Measurements from ENCODE around the gene SPECC1L. TPM values are rescaled to one million over a fixed set of nuclear protein-coding genes. Genes with fewer than 3 reads are reported as not detected.

SPECC1L gene
- total and polyA plus RNA-seq, 2 experiments from 2014 or later = 19.7 to 43.2 TPM

- no peak for DNase-seq (ENCODE audit: low read depth in 1 of 2, low spot score in 1 of 2)
- no peaks in the 10 kb centered on the region for H3K36me3 ChIP-seq
- H3K27ac ChIP-seq = no peak overlapping the region
- H3K27me3 ChIP-seq = peaks cover 13% of the 10 kb centered on the region
- no peak overlapping the region for H3K4me3 ChIP-seq
- TF ChIP-seq CTCF (IDR thresholded peaks at IDR 0.05; ENCODE audit: low read depth, low read length) = no peak
- no peaks in the 10 kb centered on the region for H3K4me1 ChIP-seq (ENCODE audit: low read depth)
- no peaks in the 10 kb centered on the region for H3K9me3 ChIP-seq (ENCODE audit: low read depth)
These were observed 155.8 kb downstream of the SPECC1L start for GRCh38 chr22:24426436-24426835.

- no peak overlapping the region for H3K27ac ChIP-seq
- TF ChIP-seq CTCF (IDR thresholded peaks at IDR 0.05; ENCODE audit: low read depth, low read length) = no peak
- H3K9me3 ChIP-seq (ENCODE audit: low read depth) = no peaks in the 10 kb centered on the region
- no peaks in the 10 kb centered on the region for H3K4me1 ChIP-seq (ENCODE audit: low read depth)
- H3K4me3 ChIP-seq = no peak overlapping the region
- H3K27me3 ChIP-seq = peaks cover 13% of the 10 kb centered on the region
- no peaks in the 10 kb centered on the region for H3K36me3 ChIP-seq
- no peak for DNase-seq (ENCODE audit: low read depth in 1 of 2, low spot score in 1 of 2)
These were observed 156.3 kb downstream of the SPECC1L start for GRCh38 chr22:24426851-24427499.

- H3K4me1 ChIP-seq (ENCODE audit: low read depth) = no peaks in the 10 kb centered on the region
- no peak for TF ChIP-seq CTCF (IDR thresholded peaks at IDR 0.05; ENCODE audit: low read depth, low read length)
- H3K27ac ChIP-seq = no peak within 1 kb of the TSS
- H3K9me3 ChIP-seq (ENCODE audit: low read depth) = no peaks in the 10 kb centered on the region
- peaks cover 13% of the 10 kb centered on the region for H3K27me3 ChIP-seq
- DNase-seq (ENCODE audit: low read depth in 1 of 2, low spot score in 1 of 2) = no peak
- no peak within 1 kb of the TSS for H3K4me3 ChIP-seq
- no peaks in the 10 kb centered on the region for H3K36me3 ChIP-seq
These were observed 157.0 kb downstream of the SPECC1L start, which contains the start of gene ADORA2A for GRCh38 chr22:24427500-24428164. Gene ADORA2A (plus strand): TSS chr22:24427599. CDS start chr22:24433405, 5,806 bp downstream.

GRCh38 chr22:24428751-24429410 lies 158.2 kb downstream of the SPECC1L start:
- TF ChIP-seq CTCF (IDR thresholded peaks at IDR 0.05; ENCODE audit: low read depth, low read length) = no peak
- Histone ChIP-seq H3K27me3 (peaks cover 13% of the 10 kb centered on the region), H3K36me3 (no peaks in the 10 kb centered on the region), H3K27ac (no peak overlapping the region), H3K4me1 (ENCODE audit: low read depth) (no peaks in the 10 kb centered on the region), H3K9me3 (ENCODE audit: low read depth) (no peaks in the 10 kb centered on the region), H3K4me3 (no peak overlapping the region)
- DNase-seq (ENCODE audit: low read depth in 1 of 2, low spot score in 1 of 2) = no peak

GRCh38 chr22:24429411-24430365 lies 159.1 kb downstream of the SPECC1L start:
- Histone ChIP-seq H3K27ac (no peak overlapping the region), H3K4me3 (no peak overlapping the region), H3K9me3 (ENCODE audit: low read depth) (no peaks in the 10 kb centered on the region), H3K36me3 (no peaks in the 10 kb centered on the region), H3K4me1 (ENCODE audit: low read depth) (no peaks in the 10 kb centered on the region), H3K27me3 (peaks cover 5% of the 10 kb centered on the region)
- no peak for DNase-seq (ENCODE audit: low read depth in 1 of 2, low spot score in 1 of 2)
- TF ChIP-seq CTCF (IDR thresholded peaks at IDR 0.05; ENCODE audit: low read depth, low read length) = no peak
